ENCODE data around the gene FYN.

The FYN gene

GRCh38 chr6:111618407-111618806 lies 254.8 kb downstream of the FYN start:
- TF ChIP-seq CTCF (IDR thresholded peaks at IDR 0.05), result no peak

GRCh38 chr6:111617149-111617548 lies 256.1 kb downstream of the FYN start:
- no peak for TF ChIP-seq CTCF (IDR thresholded peaks at IDR 0.05)

GRCh38 chr6:111615916-111616612 lies 257.2 kb downstream of the FYN start:
- TF ChIP-seq CTCF (IDR thresholded peaks at IDR 0.05), result no peak

GRCh38 chr6:111614833-111615582 lies 258.2 kb downstream of the FYN start:
- no peak for TF ChIP-seq CTCF (IDR thresholded peaks at IDR 0.05)

- no peak for TF ChIP-seq CTCF (IDR thresholded peaks at IDR 0.05)
Observed at GRCh38 chr6:111612379-111612778, 260.9 kb downstream of the FYN start.

GRCh38 chr6:111610548-111611172 lies 262.6 kb downstream of the FYN start:
- no peak for TF ChIP-seq CTCF (IDR thresholded peaks at IDR 0.05)

All from LNCAP (cell line).